ENCODE measurements around the gene PPP2R5B.

The PPP2R5B gene

GRCh38 chr11:64888729-64889511 lies 35.6 kb upstream of the PPP2R5B start:
- no peak for DNase-seq (ENCODE audit: low spot score)
- TF ChIP-seq, protein P1, sequence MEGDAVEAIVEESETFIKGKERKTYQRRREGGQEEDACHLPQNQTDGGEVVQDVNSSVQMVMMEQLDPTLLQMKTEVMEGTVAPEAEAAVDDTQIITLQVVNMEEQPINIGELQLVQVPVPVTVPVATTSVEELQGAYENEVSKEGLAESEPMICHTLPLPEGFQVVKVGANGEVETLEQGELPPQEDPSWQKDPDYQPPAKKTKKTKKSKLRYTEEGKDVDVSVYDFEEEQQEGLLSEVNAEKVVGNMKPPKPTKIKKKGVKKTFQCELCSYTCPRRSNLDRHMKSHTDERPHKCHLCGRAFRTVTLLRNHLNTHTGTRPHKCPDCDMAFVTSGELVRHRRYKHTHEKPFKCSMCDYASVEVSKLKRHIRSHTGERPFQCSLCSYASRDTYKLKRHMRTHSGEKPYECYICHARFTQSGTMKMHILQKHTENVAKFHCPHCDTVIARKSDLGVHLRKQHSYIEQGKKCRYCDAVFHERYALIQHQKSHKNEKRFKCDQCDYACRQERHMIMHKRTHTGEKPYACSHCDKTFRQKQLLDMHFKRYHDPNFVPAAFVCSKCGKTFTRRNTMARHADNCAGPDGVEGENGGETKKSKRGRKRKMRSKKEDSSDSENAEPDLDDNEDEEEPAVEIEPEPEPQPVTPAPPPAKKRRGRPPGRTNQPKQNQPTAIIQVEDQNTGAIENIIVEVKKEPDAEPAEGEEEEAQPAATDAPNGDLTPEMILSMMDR (IDR thresholded peaks at IDR 0.05; ENCODE audit: borderline replicate concordance, control extremely low read depth, extremely low read depth, insufficient read depth, missing control alignments), result no peak
- in situ Hi-C loops (cut with MboI; ENCODE audit: low sequenced_read_pairs, unreplicated experiment), result no loop called here

DNA sequence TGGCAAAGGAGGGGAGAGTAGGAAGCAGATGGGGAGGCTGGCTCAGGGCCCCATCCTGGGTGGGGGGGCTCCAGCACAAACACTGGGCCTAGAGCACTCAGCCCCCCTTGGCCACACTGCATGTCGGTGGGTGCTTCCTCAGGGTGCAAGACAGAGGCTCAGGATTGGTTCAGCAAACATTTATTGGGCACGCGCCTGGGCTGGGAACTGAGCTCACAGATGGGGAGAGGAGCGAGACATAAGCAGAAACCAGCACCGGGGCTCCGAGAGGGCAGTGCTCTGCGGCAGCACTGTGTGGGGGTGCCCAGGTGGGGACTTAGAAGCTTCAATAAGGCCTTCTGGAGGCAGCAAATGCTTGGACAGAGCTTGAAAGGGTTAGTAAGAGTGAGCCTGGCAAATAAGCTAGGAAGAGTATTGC lies 34.0 kb upstream of the PPP2R5B start:
- TF ChIP-seq, protein P1 (IDR thresholded peaks at IDR 0.05; ENCODE audit: borderline replicate concordance, control extremely low read depth, extremely low read depth, insufficient read depth, missing control alignments), result no peak
- DNase-seq (ENCODE audit: low spot score), result no peak
- in situ Hi-C loops (cut with MboI; ENCODE audit: low sequenced_read_pairs, unreplicated experiment), result loop anchor here (5.0 kb wide), 1 partner anchor 43 kb away; no protein-coding TSS in a partner anchor

DNA sequence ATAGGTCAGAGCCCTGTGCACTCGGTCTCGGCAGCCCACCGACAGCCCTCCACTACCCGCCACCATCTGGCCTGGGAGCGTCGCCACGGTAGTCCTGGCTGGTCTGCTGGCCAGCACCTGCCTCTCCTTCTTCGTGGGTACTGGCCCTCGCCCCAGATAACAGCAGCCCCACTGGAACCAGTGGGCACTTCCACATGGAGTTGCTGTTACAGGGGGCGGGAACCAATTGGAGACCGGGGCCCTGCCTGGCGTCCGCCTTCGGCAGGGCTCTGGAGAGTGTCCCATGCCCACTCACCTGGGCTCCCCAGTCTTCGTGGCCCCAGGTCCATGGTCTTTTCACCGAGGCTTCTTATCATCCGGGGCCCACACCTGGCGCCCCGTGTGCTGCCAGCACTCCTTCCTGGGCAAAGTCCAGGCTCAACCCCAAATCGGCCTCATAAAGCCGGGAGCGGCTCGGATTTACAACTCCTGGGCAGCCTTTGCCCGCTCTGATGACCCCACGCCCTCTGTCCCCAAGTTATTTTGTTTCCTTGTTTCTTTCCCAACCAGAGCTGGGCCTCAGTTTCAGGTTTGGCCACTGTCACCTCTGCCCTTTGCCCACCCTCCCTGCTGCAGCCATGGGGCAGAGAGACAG lies 33.2 kb upstream of the PPP2R5B start:
- DNase-seq (ENCODE audit: low spot score), result no peak
- in situ Hi-C loops (cut with MboI; ENCODE audit: low sequenced_read_pairs, unreplicated experiment), result loop anchor here (5.0 kb wide), 1 partner anchor 44 kb away; no protein-coding TSS in a partner anchor
- TF ChIP-seq, protein P1 (IDR thresholded peaks at IDR 0.05; ENCODE audit: borderline replicate concordance, control extremely low read depth, extremely low read depth, insufficient read depth, missing control alignments), result no peak

DNA sequence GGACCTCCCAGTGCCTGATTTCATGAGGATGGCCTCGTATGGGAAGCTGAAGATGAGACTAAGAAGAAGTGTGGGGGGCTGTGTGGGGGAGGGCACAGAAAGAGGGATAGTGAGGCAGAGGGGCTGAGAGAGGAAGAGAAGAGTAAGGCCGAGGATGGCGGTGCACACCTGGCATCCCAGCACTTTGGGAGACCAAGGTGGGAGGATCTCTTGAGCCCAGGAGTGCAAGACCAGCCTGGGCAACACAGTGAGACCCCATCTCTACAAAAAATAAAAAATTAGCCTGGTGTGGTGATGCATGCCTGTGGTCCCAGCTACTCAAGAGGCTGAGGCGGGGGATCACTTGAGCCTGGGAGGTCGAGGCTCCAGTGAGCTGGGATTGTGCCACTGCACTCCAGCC lies 32.6 kb upstream of the PPP2R5B start:
- DNase-seq (ENCODE audit: low spot score), result no peak
- TF ChIP-seq, protein P1 (IDR thresholded peaks at IDR 0.05; ENCODE audit: borderline replicate concordance, control extremely low read depth, extremely low read depth, insufficient read depth, missing control alignments), result no peak
- in situ Hi-C loops (cut with MboI; ENCODE audit: low sequenced_read_pairs, unreplicated experiment), result loop anchor here (5.0 kb wide), 1 partner anchor 45 kb away; no protein-coding TSS in a partner anchor

- DNase-seq (ENCODE audit: low spot score), result no peak
- TF ChIP-seq, protein P1 (IDR thresholded peaks at IDR 0.05; ENCODE audit: borderline replicate concordance, control extremely low read depth, extremely low read depth, insufficient read depth, missing control alignments), result no peak
- in situ Hi-C loops (cut with MboI; ENCODE audit: low sequenced_read_pairs, unreplicated experiment), result loop anchor here (5.0 kb wide), 1 partner anchor 45 kb away; no protein-coding TSS in a partner anchor
These were observed 32.1 kb upstream of the PPP2R5B start for GRCh38 chr11:64892411-64892831.

- in situ Hi-C loops (cut with MboI; ENCODE audit: low sequenced_read_pairs, unreplicated experiment), result loop anchor here (5.0 kb wide), 1 partner anchor 46 kb away; no protein-coding TSS in a partner anchor
- TF ChIP-seq, protein P1 (IDR thresholded peaks at IDR 0.05; ENCODE audit: borderline replicate concordance, control extremely low read depth, extremely low read depth, insufficient read depth, missing control alignments), result no peak
These were observed 31.7 kb upstream of the PPP2R5B start for GRCh38 chr11:64892838-64893193.

More at GRCh38 chr11:64892838-64893193, 31.7 kb upstream of the PPP2R5B start:
- DNase-seq (ENCODE audit: low spot score), result no peak

Measured in GM13976 (cell line).